Spleen (tissue), 11 donors: ENCODE measurements around the gene CAMSAP2. TPM values are rescaled to one million over a fixed set of nuclear protein-coding genes. Genes with fewer than 3 reads are reported as not detected.

ENCODE experiments used
- DNase-seq: peaks from one replicate; pipeline ENCODE4 v3.0.0-alpha.2; 2020
- H3K27ac ChIP-seq, 8 donors: fragments of 200-600 bp; sonication (generic) in 7 of 8; 1 replicate in 4 of 8; 2 replicates in 4 of 8; pipeline versions ENCODE4 v1.5.0 to v1.8.0; 2016 to 2021; ENCODE audit warnings: inconsistent platforms in 4 of 8, mild to moderate bottlenecking in 4 of 8, moderate library complexity in 1 of 8
- H3K27me3 ChIP-seq, 7 donors: fragments of 200-600 bp; sonication (generic) in 6 of 7; replicated peaks in 1 of 7; 1 replicate in 4 of 7; 2 replicates in 3 of 7; pipeline versions ENCODE4 v1.5.0 to v1.8.0; 2016 to 2021; ENCODE audit warnings: inconsistent platforms in 3 of 7, mild to moderate bottlenecking in 1 of 7
- H3K36me3 ChIP-seq, 6 donors: fragments of 200-600 bp; sonication (generic) in 5 of 6; 1 replicate in 4 of 6; 2 replicates in 2 of 6; pipeline versions ENCODE4 v1.5.0 to v1.8.0; 2016 to 2021; ENCODE audit warnings: inconsistent platforms in 2 of 6
- H3K4me1 ChIP-seq, 6 donors: fragments of 200-600 bp; sonication (generic) in 5 of 6; 1 replicate in 3 of 6; 2 replicates in 3 of 6; pipeline versions ENCODE4 v1.5.0 to v1.8.0; 2016 to 2021; ENCODE audit warnings: inconsistent platforms in 3 of 6
- H3K4me3 ChIP-seq, 8 donors: fragments of 200-600 bp; sonication (generic) in 7 of 8; 1 replicate in 4 of 8; 2 replicates in 4 of 8; pipeline versions ENCODE4 v1.5.0 to v1.8.0; 2016 to 2021; ENCODE audit warnings: inconsistent platforms in 4 of 8, mild to moderate bottlenecking in 4 of 8, moderate library complexity in 2 of 8
- H3K9me3 ChIP-seq, 8 donors: fragments of 200-600 bp; sonication (generic) in 7 of 8; 1 replicate in 4 of 8; 2 replicates in 4 of 8; pipeline versions ENCODE4 v1.5.0 to v1.8.0; 2016 to 2021; ENCODE audit warnings: inconsistent platforms in 4 of 8
- CTCF ChIP-seq, 11 experiments: fragments of 200-600 bp in 7 of 11; fragments of 450-650 bp in 4 of 11; sonication (generic) in 4 of 11; IDR thresholded peaks in 8 of 11; conservative IDR thresholded peaks in 3 of 11; 1 replicate in 7 of 11; 2 replicates in 4 of 11; pipeline versions ENCODE4 v1.4.0 to v1.8.0; 2016 to 2021; ENCODE audit warnings: antibody characterized with exemption in 11 of 11, inconsistent platforms in 4 of 11, mild to moderate bottlenecking in 1 of 11
- POLR2A ChIP-seq, 3 donors: fragments of 450-650 bp; IDR thresholded peaks; one replicate each; pipeline ENCODE4 v1.5.1; 2017; ENCODE audit warnings: antibody characterized with exemption in 3 of 3, mild to moderate bottlenecking in 1 of 3
- POLR2AphosphoS5 ChIP-seq, 3 donors: sonication (generic); formaldehyde crosslinking; IDR thresholded peaks; one replicate each; pipeline ENCODE4 v1.5.1; 2017; ENCODE audit warnings: antibody characterized with exemption in 3 of 3
- WGBS, 5 donors: extraction: QIAGEN DNeasy Blood & Tissue Kit in 3 of 5; methylation state at CpG; one replicate each; pipeline versions ENCODE4 v1.1.5 to v1.1.7; 2013 to 2018; 5-methylcytosine and 5-hydroxymethylcytosine counted together
- intact Hi-C: fragments of 100-400 bp; cut with DNase I; formaldehyde crosslinking; loops from one replicate; pipeline ENCODE4 v1.15.0; 2023; ENCODE audit warnings: low total_unique reads
- polyA plus RNA-seq, 3 donors: library from polyadenylated mRNA; stranded (reverse); fragments of 200-250 nt; gene quantifications; one replicate each; pipeline ENCODE4 v1.2.1, GENCODE V29; 2013
- total RNA-seq, 7 donors: library from RNA; depleted of rRNA in 3 of 7; stranded (reverse); fragments of >200 nt in 3 of 7; fragmentation: NEBNext Ultra II Directional in 4 of 7; extraction: Animal tissue kit (Norgen Biotek cat#: 25700) in 4 of 7; gene quantifications; one replicate each; pipeline versions ENCODE4 v1.1.0 to v1.2.1, GENCODE V29; 2016 to 2021
- donor health status: healthy with polysubstance abuse.
- donor health status: DM: no; HTN: no; CAD: no; lungs with moderate emphysema.
- donor health status: DM: no; HTN: no; CAD: no.
- donor health status: Bipolar disorder and iron deficiency.
- donor health status: healthy.
- donor health status: DM: no; HTN: no; CAD: no.
- donor health status: DM: yes; HTN: yes; CAD: no.

CAMSAP2 gene
- total and polyA plus RNA-seq, 10 donors, result 2.1 to 24.7 (median 17.2) TPM

- DNase-seq, result no peak
- Histone ChIP-seq H3K4me1 (peaks cover 8 to 51% (median 24%) of the 10 kb centered on the region in 6 donors), H3K4me3 (peak overlapping the region in 6 of 8 donors; percentile 17 to 60 (median 24)), H3K27me3 (peaks cover 0 to 48% (median 33%) of the 10 kb centered on the region in 7 donors), H3K36me3 (no peaks in the 10 kb centered on the region), H3K9me3 (no peaks in the 10 kb centered on the region), H3K27ac (no peak overlapping the region)
- WGBS, 5 donors, result 21 to 42% (median 26%) methylated on average over 30 to 66 of the region's 66 CpGs
- intact Hi-C loops, result no loop called here
- TF ChIP-seq CTCF (IDR thresholded peaks at IDR 0.05 in 8 of 11, conservative IDR thresholded peaks at IDR 0.05 in 3 of 11) (no peak), POLR2A (IDR thresholded peaks at IDR 0.05) (no peak), POLR2AphosphoS5 (IDR thresholded peaks at IDR 0.05) (peak in 1 of 3 donors; percentile 13)
These were observed 135.1 kb downstream of the CAMSAP2 start for GRCh38 chr1:200873671-200874397.

- Histone ChIP-seq H3K4me3 (peak overlapping the region in 1 of 8 donors; percentile 60), H3K36me3 (no peaks in the 10 kb centered on the region), H3K9me3 (no peaks in the 10 kb centered on the region), H3K27me3 (peaks cover 0 to 48% (median 33%) of the 10 kb centered on the region in 7 donors), H3K4me1 (peaks cover 8 to 44% (median 21%) of the 10 kb centered on the region in 6 donors), H3K27ac (no peak overlapping the region)
- no peak for TF ChIP-seq POLR2A (IDR thresholded peaks at IDR 0.05)
- TF ChIP-seq CTCF (IDR thresholded peaks at IDR 0.05 in 8 of 11, conservative IDR thresholded peaks at IDR 0.05 in 3 of 11), result no peak
- TF ChIP-seq POLR2AphosphoS5 (IDR thresholded peaks at IDR 0.05), result no peak
- WGBS, 5 donors, result 82 to 90% (median 83%) methylated on average over 6 of the region's 6 CpGs
- no peak for DNase-seq
- intact Hi-C loops, result no loop called here
These were observed 136.0 kb downstream of the CAMSAP2 start for GRCh38 chr1:200874694-200875093.

- H3K27me3 ChIP-seq, result peaks cover 0 to 48% (median 28%) of the 10 kb centered on the region in 7 donors
- H3K36me3 ChIP-seq, result no peaks in the 10 kb centered on the region
- no peak overlapping the region for H3K4me3 ChIP-seq
- peaks cover 8 to 37% (median 18%) of the 10 kb centered on the region in 6 donors for H3K4me1 ChIP-seq
- H3K27ac ChIP-seq, result no peak overlapping the region
- 84 to 93% (median 91%) methylated on average over 5 of the region's 5 CpGs for WGBS, 5 donors
- intact Hi-C loops, result no loop called here
- TF ChIP-seq POLR2A (IDR thresholded peaks at IDR 0.05) (no peak), CTCF (IDR thresholded peaks at IDR 0.05 in 8 of 11, conservative IDR thresholded peaks at IDR 0.05 in 3 of 11) (no peak), POLR2AphosphoS5 (IDR thresholded peaks at IDR 0.05) (no peak)
- H3K9me3 ChIP-seq, result no peaks in the 10 kb centered on the region
- no peak for DNase-seq
These were observed 136.7 kb downstream of the CAMSAP2 start for GRCh38 chr1:200875416-200875815.

- intact Hi-C loops, result no loop called here
- H3K9me3 ChIP-seq, result no peaks in the 10 kb centered on the region
- no peaks in the 10 kb centered on the region for H3K36me3 ChIP-seq
- TF ChIP-seq POLR2A (IDR thresholded peaks at IDR 0.05), result no peak
- TF ChIP-seq CTCF (IDR thresholded peaks at IDR 0.05 in 8 of 11, conservative IDR thresholded peaks at IDR 0.05 in 3 of 11), result no peak
- no peak for TF ChIP-seq POLR2AphosphoS5 (IDR thresholded peaks at IDR 0.05)
- H3K27me3 ChIP-seq, result peaks cover 0 to 38% (median 27%) of the 10 kb centered on the region in 7 donors
- H3K4me1 ChIP-seq, result peaks cover 8 to 23% (median 15%) of the 10 kb centered on the region in 6 donors
- H3K27ac ChIP-seq, result no peak overlapping the region
- H3K4me3 ChIP-seq, result no peak overlapping the region
- DNase-seq, result no peak
- WGBS, 5 donors, result 75 to 86% (median 82%) methylated on average over 3 of the region's 3 CpGs
These were observed 138.3 kb downstream of the CAMSAP2 start for GRCh38 chr1:200877010-200877409.
